ENCODE data around the gene CALN1.

Gene CALN1

DNA sequence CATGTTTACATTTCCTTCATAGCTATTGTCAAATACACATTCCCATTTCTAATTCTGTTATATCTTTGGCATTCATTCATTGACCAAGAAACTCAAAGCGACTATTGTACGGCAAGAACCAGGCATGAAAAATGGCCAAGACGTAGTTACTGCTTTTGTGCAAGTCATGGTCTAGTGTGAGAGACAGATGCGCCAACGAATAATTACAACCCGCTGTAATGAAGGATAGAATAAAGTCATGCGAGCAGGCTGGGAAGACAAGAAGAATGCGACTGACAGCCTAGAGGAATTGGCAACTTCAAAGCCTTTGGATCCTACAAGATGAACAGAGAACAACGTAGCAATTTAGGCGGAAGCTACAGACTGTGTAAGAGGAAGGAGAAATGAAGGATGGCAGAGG is 221.2 kb downstream of the CALN1 start:
- ATAC-seq (ENCODE audit: low read depth) (no peak), DNase-seq (ENCODE audit: low spot score) (no peak)
- no peaks in the 10 kb centered on the region for H3K36me3 ChIP-seq (ENCODE audit: low read depth)
- H3K27ac ChIP-seq (ENCODE audit: poor library complexity, severe bottlenecking): no peak overlapping the region
- TF ChIP-seq CTCF (IDR thresholded peaks at IDR 0.05; ENCODE audit: poor library complexity, severe bottlenecking): no peak
- no peaks in the 10 kb centered on the region for H3K9me3 ChIP-seq (ENCODE audit: severe bottlenecking)
- H3K4me3 ChIP-seq (ENCODE audit: severe bottlenecking): no peak overlapping the region
- no peaks in the 10 kb centered on the region for H3K4me1 ChIP-seq (ENCODE audit: insufficient read depth, poor library complexity, severe bottlenecking)
- H3K27me3 ChIP-seq (ENCODE audit: insufficient read depth, poor library complexity, severe bottlenecking): no peaks in the 10 kb centered on the region

DNA sequence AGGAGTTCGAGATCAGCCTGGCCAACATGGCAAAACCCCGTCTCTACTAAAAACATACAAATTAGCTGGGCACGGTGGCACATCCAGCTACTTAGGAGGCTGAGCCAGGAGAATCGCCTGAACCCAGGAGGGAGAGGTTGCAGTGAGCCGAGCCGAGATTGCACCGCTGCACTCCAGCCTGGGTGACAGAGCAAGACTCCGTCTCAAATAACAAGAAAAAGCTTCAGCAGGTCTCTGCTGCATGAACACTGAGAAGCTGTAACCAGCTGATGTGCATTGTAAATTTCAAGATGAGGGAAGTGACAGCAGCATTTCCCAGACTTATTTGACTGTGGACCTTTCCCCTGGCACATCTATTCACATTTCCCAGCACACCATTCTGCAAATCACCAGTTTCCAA is 222.0 kb downstream of the CALN1 start:
- Histone ChIP-seq H3K9me3 (ENCODE audit: severe bottlenecking) (no peaks in the 10 kb centered on the region), H3K27ac (ENCODE audit: poor library complexity, severe bottlenecking) (no peak overlapping the region), H3K36me3 (ENCODE audit: low read depth) (no peaks in the 10 kb centered on the region), H3K27me3 (ENCODE audit: insufficient read depth, poor library complexity, severe bottlenecking) (no peaks in the 10 kb centered on the region), H3K4me1 (ENCODE audit: insufficient read depth, poor library complexity, severe bottlenecking) (no peaks in the 10 kb centered on the region), H3K4me3 (ENCODE audit: severe bottlenecking) (no peak overlapping the region)
- no peak for TF ChIP-seq CTCF (IDR thresholded peaks at IDR 0.05; ENCODE audit: poor library complexity, severe bottlenecking)
- ATAC-seq (ENCODE audit: low read depth) (no peak), DNase-seq (ENCODE audit: low spot score) (no peak)

- Histone ChIP-seq H3K27ac (ENCODE audit: poor library complexity, severe bottlenecking) (no peak overlapping the region), H3K4me1 (ENCODE audit: insufficient read depth, poor library complexity, severe bottlenecking) (no peaks in the 10 kb centered on the region), H3K9me3 (ENCODE audit: severe bottlenecking) (no peaks in the 10 kb centered on the region), H3K36me3 (ENCODE audit: low read depth) (no peaks in the 10 kb centered on the region), H3K27me3 (ENCODE audit: insufficient read depth, poor library complexity, severe bottlenecking) (no peaks in the 10 kb centered on the region), H3K4me3 (ENCODE audit: severe bottlenecking) (no peak overlapping the region)
- no peak for TF ChIP-seq CTCF (IDR thresholded peaks at IDR 0.05; ENCODE audit: poor library complexity, severe bottlenecking)
- DNase-seq (ENCODE audit: low spot score) (no peak), ATAC-seq (ENCODE audit: low read depth) (no peak)
Observed at GRCh38 chr7:72187179-72187578, 225.0 kb downstream of the CALN1 start.

DNA sequence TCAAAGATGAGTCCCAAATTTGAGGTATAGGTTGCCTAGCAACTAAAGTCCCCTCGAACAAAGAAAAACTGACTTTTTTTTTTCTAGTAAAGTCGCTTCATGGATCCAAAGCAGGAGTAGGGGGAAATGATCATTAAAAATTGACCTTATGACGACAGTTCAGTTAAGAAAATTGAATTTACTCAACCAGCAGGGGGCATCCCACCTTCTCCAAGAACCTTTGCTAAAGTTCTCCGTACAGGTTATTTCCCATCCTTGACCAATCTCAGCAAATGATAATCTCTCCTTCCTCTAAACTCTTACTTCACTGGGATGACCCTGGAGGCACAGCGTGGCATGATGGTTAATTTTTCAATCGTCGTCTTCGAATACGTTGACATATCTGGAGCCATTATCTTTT is 228.3 kb downstream of the CALN1 start:
- ATAC-seq (ENCODE audit: low read depth): no peak
- Histone ChIP-seq H3K36me3 (ENCODE audit: low read depth) (no peaks in the 10 kb centered on the region), H3K9me3 (ENCODE audit: severe bottlenecking) (no peaks in the 10 kb centered on the region), H3K4me1 (ENCODE audit: insufficient read depth, poor library complexity, severe bottlenecking) (no peaks in the 10 kb centered on the region), H3K27me3 (ENCODE audit: insufficient read depth, poor library complexity, severe bottlenecking) (no peaks in the 10 kb centered on the region), H3K27ac (ENCODE audit: poor library complexity, severe bottlenecking) (no peak overlapping the region), H3K4me3 (ENCODE audit: severe bottlenecking) (no peak overlapping the region)
- peak; percentile 18 for TF ChIP-seq CTCF (IDR thresholded peaks at IDR 0.05; ENCODE audit: poor library complexity, severe bottlenecking)
- DNase-seq (ENCODE audit: low spot score): no peak

DNA sequence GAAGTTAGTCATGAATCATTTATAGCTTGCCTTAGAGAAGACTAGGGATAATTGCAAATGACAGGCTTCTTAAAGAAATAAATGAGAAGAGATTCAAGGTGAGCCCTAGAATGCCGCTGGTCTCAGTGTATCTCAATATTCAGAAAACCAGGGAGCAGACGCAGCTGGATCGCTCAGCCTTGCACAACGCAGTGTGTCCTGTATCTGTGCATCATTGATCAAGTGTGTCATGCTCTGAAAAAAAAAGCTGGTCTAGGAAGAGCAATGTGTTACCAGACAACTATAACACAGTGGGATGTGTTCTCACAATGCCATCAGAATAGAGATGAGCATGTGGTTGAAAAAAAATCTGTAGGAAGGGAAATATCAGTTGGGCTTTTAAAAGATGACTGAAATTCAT is 230.1 kb downstream of the CALN1 start:
- ATAC-seq (ENCODE audit: low read depth): no peak
- H3K27me3 ChIP-seq (ENCODE audit: insufficient read depth, poor library complexity, severe bottlenecking): no peaks in the 10 kb centered on the region
- no peaks in the 10 kb centered on the region for H3K9me3 ChIP-seq (ENCODE audit: severe bottlenecking)
- no peaks in the 10 kb centered on the region for H3K4me1 ChIP-seq (ENCODE audit: insufficient read depth, poor library complexity, severe bottlenecking)
- no peak overlapping the region for H3K4me3 ChIP-seq (ENCODE audit: severe bottlenecking)
- no peaks in the 10 kb centered on the region for H3K36me3 ChIP-seq (ENCODE audit: low read depth)
- H3K27ac ChIP-seq (ENCODE audit: poor library complexity, severe bottlenecking): no peak overlapping the region
- TF ChIP-seq CTCF (IDR thresholded peaks at IDR 0.05; ENCODE audit: poor library complexity, severe bottlenecking): no peak
- no peak for DNase-seq (ENCODE audit: low spot score)

Measured in RWPE2 (cell line).